Activated CD4-positive, CD25-positive, alpha-beta regulatory T cell treated with anti-CD3 and anti-CD28 coated beads, Interleukin-2, amount 50 U/mL, for 24 hours (primary cell): ENCODE data around the gene NSG2.
"Not testable (repeated sequence)": the region's sequence is repeated elsewhere in the genome, so short reads cannot be mapped to it uniquely, and the experiment has no call there.

Source experiments
- ATAC-seq, 2 donors: fragments of 150-1000 bp; cut with Tn5 transposase; one replicate each; pipeline ENCODE4 v1.10.0; 2021; ENCODE audit warnings: mild to moderate bottlenecking in 1 of 2, moderate library complexity in 1 of 2

NSG2 gene

GRCh38 chr5:174063082-174063756 lies 17.7 kb downstream of the NSG2 start:
- no peak for ATAC-seq

DNA sequence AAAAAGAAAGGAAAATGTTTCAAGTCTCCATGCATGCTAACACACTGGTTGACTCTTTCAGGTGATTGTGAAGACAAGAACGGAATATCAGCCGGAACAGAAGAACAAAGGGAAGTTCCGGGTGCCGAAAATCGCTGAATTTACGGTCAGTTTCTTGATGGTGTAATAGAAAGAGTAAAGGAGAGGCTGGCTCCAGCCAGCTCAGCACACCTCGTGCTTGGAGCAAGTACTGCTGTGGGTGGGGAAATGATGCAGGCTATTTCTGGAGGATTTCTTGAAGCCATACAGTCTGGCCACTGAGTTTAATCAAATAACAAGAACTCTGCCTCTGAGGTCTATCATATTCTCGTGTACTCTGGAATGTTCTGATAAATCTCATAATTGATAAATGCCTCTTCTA lies 18.7 kb downstream of the NSG2 start:
- ATAC-seq, result no peak

DNA sequence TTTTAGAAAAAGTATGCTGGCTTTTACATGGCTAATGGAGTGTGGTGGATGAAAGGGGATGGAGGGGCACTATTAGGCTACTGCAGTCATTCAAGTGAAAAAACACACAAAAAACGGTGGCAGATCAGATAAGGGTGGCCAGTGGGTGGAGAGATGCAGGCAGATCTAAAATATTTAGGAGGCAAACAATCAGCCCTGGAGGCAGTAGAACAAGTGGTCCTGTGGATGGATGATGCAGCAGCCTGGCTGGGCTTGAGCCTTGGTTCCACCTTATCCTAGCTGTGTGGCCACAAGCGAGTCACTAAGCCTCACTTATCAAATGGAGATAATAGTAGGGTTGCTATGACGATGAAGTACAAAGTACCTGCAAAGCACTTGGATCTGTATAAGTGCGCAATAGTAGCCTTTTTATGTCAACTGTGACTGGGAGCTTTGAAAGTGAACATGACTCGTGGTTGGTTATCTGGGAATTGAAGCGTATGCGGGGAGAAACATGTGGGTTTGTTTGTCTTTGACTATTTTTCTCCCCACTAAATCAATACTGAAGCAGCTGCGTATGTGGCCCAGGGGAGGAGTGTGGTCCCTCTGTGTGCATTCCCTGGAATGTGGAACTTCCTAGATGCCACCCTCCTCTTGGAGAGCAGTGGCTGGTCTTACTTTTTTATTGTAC lies 20.2 kb downstream of the NSG2 start:
- ATAC-seq, result no peak

- ATAC-seq, result no peak
Measured at GRCh38 chr5:174067499-174067898, 22.0 kb downstream of the NSG2 start.

DNA sequence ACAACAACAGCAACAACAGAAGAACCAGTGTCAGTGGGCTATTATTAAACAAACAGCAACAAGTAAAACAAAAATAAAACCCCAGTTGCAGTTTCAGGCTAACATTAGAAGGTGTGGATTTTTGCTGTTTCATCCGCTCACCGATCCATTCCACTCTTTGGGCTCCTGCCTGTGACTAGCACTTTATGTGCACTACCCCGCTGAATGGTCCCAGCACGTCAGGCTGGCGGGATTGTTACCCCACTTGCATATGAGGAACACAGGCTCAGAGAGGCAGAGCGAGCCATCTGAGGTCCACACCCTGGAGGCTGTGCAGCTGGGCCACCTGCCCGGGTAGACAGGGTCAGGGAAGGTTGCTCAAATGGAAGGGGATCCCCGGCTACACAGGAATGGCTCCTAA lies 26.0 kb downstream of the NSG2 start:
- no peak for ATAC-seq

GRCh38 chr5:174073122-174073660 lies 27.7 kb downstream of the NSG2 start:
- no peak for ATAC-seq

- no peak for ATAC-seq
Measured at GRCh38 chr5:174074369-174074768, 28.9 kb downstream of the NSG2 start.

GRCh38 chr5:174078416-174078815 lies 32.9 kb downstream of the NSG2 start:
- no peak for ATAC-seq

DNA sequence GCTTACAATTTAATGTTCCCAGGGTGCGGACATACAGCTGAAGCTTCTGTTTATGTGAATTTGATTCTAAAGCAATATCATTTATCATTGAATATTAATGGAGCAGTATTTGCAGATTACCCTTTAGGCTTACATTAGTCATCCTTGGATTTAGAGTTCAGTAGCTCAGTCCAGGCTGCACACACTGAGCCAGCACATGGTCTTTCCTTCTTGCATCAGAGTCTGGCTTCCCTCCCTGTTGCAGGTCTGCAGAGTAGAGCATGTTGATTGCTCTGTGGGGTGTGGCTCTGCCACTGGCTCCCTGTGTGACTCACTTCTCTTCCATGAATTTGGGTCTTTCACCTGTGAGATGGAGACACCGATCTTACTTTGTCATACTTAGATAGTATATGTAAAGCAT lies 36.8 kb downstream of the NSG2 start:
- ATAC-seq, result no peak

DNA sequence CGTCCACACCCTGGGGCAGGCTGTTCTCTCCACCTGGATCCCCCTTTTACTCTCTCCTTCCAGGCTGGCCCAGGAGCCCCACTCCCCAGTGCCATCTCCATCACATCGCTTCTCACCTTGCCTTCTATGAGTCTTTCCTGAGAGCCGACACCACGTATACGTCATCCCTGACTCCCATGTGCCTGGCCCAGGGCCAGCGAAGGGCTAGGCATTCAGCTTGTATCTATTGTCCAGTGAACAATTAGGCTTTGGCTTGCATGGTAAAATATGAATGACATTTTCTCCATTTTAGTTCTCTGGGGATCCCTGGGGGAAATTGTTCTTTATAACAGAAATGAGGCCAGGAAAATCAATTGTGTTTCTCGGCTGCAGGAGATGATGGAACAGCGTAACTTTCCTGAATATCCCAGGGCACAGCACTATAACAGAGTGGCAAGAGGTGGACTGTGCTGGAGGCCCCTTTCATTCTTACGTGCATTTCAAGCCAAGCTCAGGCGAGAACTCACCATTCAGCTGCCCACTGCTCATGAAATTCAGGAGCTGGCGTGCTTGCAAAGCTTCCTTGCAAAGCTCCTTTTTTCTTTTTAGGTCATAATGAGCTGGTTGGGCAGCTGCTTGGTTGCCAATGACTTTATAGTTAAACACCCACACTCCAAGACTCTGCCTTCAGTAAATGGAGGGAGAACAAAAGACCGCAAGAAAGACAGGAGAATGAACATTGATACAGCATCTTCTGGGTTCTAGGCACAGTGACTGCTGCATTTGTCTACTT lies 37.7 kb downstream of the NSG2 start:
- no peak for ATAC-seq

DNA sequence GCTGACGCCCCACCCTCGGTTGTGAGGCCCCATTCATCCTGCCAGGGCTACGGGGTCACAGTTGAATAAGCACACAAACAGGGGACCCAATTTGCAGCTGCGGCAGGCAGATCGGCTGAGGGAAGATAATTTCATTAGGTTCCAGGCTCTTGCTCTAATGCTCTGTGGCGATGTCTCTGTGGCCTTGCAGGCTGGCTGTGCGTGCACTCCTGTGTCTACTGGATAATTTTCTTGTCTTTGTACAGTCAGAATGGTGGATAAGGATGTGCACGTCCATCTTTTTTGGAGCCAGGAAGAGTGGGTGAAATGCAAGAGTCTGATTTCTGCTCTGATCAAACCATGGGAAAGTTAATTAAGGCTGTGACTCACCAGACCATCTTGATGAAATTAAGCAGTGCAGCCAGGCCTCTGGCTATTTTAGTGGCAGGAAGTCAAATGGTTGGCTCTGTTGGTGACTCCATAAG lies 39.2 kb downstream of the NSG2 start:
- ATAC-seq, result no peak

DNA sequence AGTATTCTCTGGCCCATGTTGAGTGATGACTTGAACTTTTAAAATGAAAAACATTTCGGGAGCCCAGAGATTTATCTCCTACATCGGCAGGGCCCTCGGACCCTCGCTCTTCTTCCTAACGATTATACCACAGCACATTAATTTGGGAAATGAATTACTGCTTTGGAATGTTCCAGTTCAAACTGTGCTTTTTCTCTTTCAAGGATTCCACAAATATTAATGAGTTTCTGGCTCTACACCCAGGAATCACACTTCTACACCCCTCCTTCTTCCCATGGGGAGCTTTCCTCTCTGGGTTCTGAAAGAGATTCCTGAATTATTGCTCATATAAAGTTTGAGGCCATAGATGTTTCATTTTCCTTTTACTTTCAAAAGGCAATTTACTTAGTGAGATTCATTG lies 41.2 kb downstream of the NSG2 start:
- ATAC-seq, result no peak

DNA sequence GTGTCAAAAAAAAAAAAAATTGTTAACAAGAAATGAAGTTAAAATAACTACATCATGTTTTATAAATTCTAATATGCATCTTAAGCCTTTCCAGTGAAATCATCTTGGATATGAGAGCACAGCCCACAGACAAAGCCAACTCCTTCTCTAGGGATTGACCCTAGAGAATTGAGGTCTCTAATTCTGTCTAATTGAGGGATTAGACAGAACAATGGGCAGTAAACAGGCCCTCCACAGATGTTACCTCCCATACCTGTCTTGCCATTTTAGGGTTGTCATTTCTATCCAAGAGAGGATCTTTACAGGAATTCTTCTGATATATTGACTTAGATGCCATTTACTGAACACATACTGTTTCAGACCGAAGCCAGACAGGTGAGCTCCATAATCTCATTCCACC lies 42.3 kb downstream of the NSG2 start:
- ATAC-seq, result no peak

GRCh38 chr5:174090129-174090528 lies 44.6 kb downstream of the NSG2 start:
- no peak for ATAC-seq

- ATAC-seq, result no peak
Measured at GRCh38 chr5:174093123-174093522, 47.6 kb downstream of the NSG2 start.

GRCh38 chr5:174094857-174095606 lies 49.5 kb downstream of the NSG2 start:
- ATAC-seq, result no peak

- no peak for ATAC-seq
Measured at GRCh38 chr5:174096619-174097018, 51.1 kb downstream of the NSG2 start.

GRCh38 chr5:174097486-174098185 lies 52.1 kb downstream of the NSG2 start:
- no peak for ATAC-seq

- no peak for ATAC-seq
Measured at GRCh38 chr5:174098694-174099093, 53.2 kb downstream of the NSG2 start.

- ATAC-seq, result no peak
Measured at GRCh38 chr5:174100490-174100889, 55.0 kb downstream of the NSG2 start.

DNA sequence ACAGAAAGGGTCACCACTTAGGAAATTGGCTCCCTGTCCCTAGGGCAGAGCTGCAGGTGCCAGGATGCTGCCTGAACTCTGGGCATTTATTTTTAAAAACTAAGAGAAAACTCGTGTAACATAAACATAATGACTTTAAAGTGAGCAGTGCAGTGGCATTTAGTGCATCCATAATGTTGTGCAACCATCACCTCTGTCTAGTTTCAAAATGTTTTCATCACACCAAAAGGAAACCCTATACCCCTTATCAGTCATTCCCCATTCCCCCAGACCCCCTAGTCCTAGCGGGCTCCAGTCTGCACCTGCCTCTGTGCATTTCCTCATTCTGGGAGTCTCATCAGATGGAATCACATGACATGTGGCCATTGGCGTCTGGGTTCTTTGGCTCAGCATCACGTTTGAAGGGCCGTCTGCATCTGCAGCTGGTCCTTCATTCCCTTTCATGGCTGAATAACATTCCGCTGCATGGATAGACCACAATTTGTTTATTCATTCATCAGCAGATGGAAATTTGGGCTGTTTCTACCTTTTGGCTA lies 55.8 kb downstream of the NSG2 start:
- ATAC-seq, result no peak

GRCh38 chr5:174102574-174102973 lies 57.1 kb downstream of the NSG2 start:
- not testable (repeated sequence) for ATAC-seq
